ENCODE data around the gene JAKMIP1. TPM values are rescaled to one million over a fixed set of nuclear protein-coding genes. Genes with fewer than 3 reads are reported as not detected.
"Not testable (repeated sequence)": the region's sequence is repeated elsewhere in the genome, so short reads cannot be mapped to it uniquely, and the experiment has no call there.

Gene JAKMIP1
- polyA plus RNA-seq, 4 donors = 0.08 to 0.17 TPM; not detected in 2

GRCh38 chr4:5999830-6000365, 200.5 kb downstream of the JAKMIP1 start:
- DNase-seq (ENCODE audit: low read depth in 4 of 4, low spot score in 3 of 4) = no peak

GRCh38 chr4:5999356-5999755, 201.0 kb downstream of the JAKMIP1 start:
- DNase-seq (ENCODE audit: low read depth in 4 of 4, low spot score in 3 of 4) = no peak

- peak; percentile 51 to 70 (median 62) for DNase-seq (ENCODE audit: low read depth in 4 of 4, low spot score in 3 of 4)
Measured at GRCh38 chr4:5998333-5998936, 201.9 kb downstream of the JAKMIP1 start.

- DNase-seq (ENCODE audit: low read depth in 4 of 4, low spot score in 3 of 4) = no peak
Measured at GRCh38 chr4:5996641-5997040, 203.7 kb downstream of the JAKMIP1 start.

- DNase-seq (ENCODE audit: low read depth in 4 of 4, low spot score in 3 of 4) = no peak
Measured at GRCh38 chr4:5995901-5996623, 204.3 kb downstream of the JAKMIP1 start.

- DNase-seq (ENCODE audit: low read depth in 4 of 4, low spot score in 3 of 4) = no peak
Measured at GRCh38 chr4:5993876-5994811, 206.2 kb downstream of the JAKMIP1 start.

GRCh38 chr4:5993346-5993745, 207.0 kb downstream of the JAKMIP1 start:
- not testable (repeated sequence) for DNase-seq (ENCODE audit: low read depth in 4 of 4, low spot score in 3 of 4)

- DNase-seq (ENCODE audit: low read depth in 4 of 4, low spot score in 3 of 4) = no peak
Measured at GRCh38 chr4:5992828-5993321, 207.5 kb downstream of the JAKMIP1 start.

GRCh38 chr4:5992171-5992827, 208.1 kb downstream of the JAKMIP1 start:
- no peak for DNase-seq (ENCODE audit: low read depth in 4 of 4, low spot score in 3 of 4)

GRCh38 chr4:5991405-5991804, 208.9 kb downstream of the JAKMIP1 start:
- no peak for DNase-seq (ENCODE audit: low read depth in 4 of 4, low spot score in 3 of 4)

- no peak for DNase-seq (ENCODE audit: low read depth in 4 of 4, low spot score in 3 of 4)
Measured at GRCh38 chr4:5990446-5991160, 209.7 kb downstream of the JAKMIP1 start.

- DNase-seq (ENCODE audit: low read depth in 4 of 4, low spot score in 3 of 4) = no peak
Measured at GRCh38 chr4:5989236-5990225, 210.8 kb downstream of the JAKMIP1 start.

- no peak for DNase-seq (ENCODE audit: low read depth in 4 of 4, low spot score in 3 of 4)
Measured at GRCh38 chr4:5988086-5988845, 212.1 kb downstream of the JAKMIP1 start.

GRCh38 chr4:5984843-5985242, 215.5 kb downstream of the JAKMIP1 start:
- DNase-seq (ENCODE audit: low read depth in 4 of 4, low spot score in 3 of 4) = no peak

GRCh38 chr4:5982156-5982973, 218.0 kb downstream of the JAKMIP1 start:
- no peak for DNase-seq (ENCODE audit: low read depth in 4 of 4, low spot score in 3 of 4)

- no peak for DNase-seq (ENCODE audit: low read depth in 4 of 4, low spot score in 3 of 4)
Measured at GRCh38 chr4:5980436-5981155, 219.8 kb downstream of the JAKMIP1 start.
